Measurements from ENCODE around the gene RGS3. TPM values are rescaled to one million over a fixed set of nuclear protein-coding genes. Genes with fewer than 3 reads are reported as not detected.
"Not testable (repeated sequence)": the region's sequence is repeated elsewhere in the genome, so short reads cannot be mapped to it uniquely, and the experiment has no call there.

Gene RGS3
- total and polyA plus RNA-seq, 12 donors: 65.4 to 201 (median 132) TPM

DNA sequence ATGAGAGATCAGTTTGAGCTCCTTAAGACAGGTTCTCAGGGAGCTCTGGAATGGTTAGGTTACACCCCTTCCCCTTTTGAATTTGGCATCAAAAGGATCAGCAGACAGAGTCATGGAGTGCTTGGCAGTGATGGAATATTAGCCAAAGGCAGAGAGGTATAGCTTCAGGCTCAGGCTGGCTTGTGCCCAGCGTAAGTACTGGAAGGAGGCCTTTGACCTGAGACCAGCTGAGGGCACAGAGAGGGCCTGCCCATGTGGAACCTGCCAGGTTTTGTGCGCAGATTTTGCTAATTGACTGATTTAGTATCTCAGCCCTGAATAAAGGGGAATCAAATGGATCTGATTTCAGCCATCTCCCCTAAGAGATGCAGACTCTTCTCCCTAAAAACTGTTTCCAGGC is 81.5 kb downstream of the RGS3 start:
- intact Hi-C loops (cut with DNase I): no loop called here
- H3K36me3 ChIP-seq: peaks cover 0 to 67% (median 17%) of the 10 kb centered on the region in 9 donors
- ATAC-seq (no peak), DNase-seq (no peak)
- WGBS, 2 donors: 92 to 94% methylated on average over 2 of the region's 2 CpGs
- peaks cover 19 to 98% (median 76%) of the 10 kb centered on the region in 9 donors for H3K4me1 ChIP-seq
- no peak overlapping the region for H3K4me3 ChIP-seq
- H3K27me3 ChIP-seq: no peaks in the 10 kb centered on the region
- TF ChIP-seq, protein P1, sequence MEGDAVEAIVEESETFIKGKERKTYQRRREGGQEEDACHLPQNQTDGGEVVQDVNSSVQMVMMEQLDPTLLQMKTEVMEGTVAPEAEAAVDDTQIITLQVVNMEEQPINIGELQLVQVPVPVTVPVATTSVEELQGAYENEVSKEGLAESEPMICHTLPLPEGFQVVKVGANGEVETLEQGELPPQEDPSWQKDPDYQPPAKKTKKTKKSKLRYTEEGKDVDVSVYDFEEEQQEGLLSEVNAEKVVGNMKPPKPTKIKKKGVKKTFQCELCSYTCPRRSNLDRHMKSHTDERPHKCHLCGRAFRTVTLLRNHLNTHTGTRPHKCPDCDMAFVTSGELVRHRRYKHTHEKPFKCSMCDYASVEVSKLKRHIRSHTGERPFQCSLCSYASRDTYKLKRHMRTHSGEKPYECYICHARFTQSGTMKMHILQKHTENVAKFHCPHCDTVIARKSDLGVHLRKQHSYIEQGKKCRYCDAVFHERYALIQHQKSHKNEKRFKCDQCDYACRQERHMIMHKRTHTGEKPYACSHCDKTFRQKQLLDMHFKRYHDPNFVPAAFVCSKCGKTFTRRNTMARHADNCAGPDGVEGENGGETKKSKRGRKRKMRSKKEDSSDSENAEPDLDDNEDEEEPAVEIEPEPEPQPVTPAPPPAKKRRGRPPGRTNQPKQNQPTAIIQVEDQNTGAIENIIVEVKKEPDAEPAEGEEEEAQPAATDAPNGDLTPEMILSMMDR (IDR thresholded peaks at IDR 0.05): no peak
- H3K9me3 ChIP-seq: no peaks in the 10 kb centered on the region
- peak overlapping the region in 5 of 10 donors; percentile 7 to 91 (median 86) for H3K27ac ChIP-seq

DNA sequence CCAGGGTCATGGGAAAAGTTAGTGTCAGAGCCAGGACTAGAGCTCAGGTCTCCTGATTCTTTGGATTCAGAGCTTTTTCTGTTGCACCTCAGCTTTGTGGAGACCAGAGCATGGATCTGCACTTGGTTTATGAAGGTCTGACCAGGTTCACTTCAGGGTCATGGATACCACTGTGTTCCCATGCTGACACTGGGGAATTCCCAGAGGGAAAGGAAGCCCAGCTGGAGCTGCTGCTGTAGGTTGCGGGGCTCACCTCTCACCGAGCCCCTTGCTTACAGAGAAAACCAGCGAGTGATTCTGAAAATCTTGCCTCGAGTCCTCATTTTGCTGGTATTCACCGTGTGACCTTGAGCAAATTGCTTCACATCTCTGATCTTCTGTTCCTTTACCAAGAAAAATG is 83.0 kb downstream of the RGS3 start:
- H3K27ac ChIP-seq: peak overlapping the region in 7 of 10 donors; percentile 81 to 91 (median 86)
- intact Hi-C loops (cut with DNase I): no loop called here
- DNase-seq (no peak), ATAC-seq (no peak)
- no peaks in the 10 kb centered on the region for H3K9me3 ChIP-seq
- peaks cover 0 to 53% (median 7%) of the 10 kb centered on the region in 9 donors for H3K36me3 ChIP-seq
- TF ChIP-seq, protein P1 (IDR thresholded peaks at IDR 0.05): no peak
- peaks cover 15 to 92% (median 68%) of the 10 kb centered on the region in 9 donors for H3K4me1 ChIP-seq
- H3K4me3 ChIP-seq: no peak overlapping the region
- no peaks in the 10 kb centered on the region for H3K27me3 ChIP-seq
- WGBS, 2 donors: 87 to 89% methylated on average over 5 of the region's 5 CpGs

DNA sequence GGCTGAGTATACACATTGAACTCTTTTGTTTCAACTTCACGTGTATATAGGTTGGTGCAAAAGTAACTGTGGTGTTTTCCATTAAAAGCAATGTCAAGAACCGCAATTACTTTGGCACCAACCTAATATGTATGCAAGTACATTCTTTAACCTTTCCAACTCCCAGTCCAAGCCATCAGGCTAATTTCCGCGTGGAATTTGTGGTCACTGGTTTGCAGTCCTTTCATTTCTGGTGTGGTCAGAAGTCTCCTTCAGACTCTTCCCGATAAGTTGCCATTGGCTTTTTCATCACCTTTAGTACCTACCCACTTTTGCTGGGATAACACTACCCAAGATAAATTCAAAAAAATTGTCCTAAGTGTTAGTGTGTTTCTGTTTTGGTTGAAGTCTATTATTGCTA is 84.0 kb downstream of the RGS3 start:
- Histone ChIP-seq H3K27ac (peak overlapping the region; percentile 70 to 91 (median 84)), H3K27me3 (no peaks in the 10 kb centered on the region), H3K4me1 (peaks cover 15 to 82% (median 60%) of the 10 kb centered on the region in 9 donors), H3K4me3 (no peak overlapping the region), H3K9me3 (no peaks in the 10 kb centered on the region), H3K36me3 (peaks cover 0 to 44% (median 0%) of the 10 kb centered on the region in 9 donors)
- TF ChIP-seq, protein P1 (IDR thresholded peaks at IDR 0.05): no peak
- intact Hi-C loops (cut with DNase I): no loop called here
- DNase-seq: no peak
- ATAC-seq: no peak
- 88 to 91% methylated on average over 5 of the region's 5 CpGs for WGBS, 2 donors

DNA sequence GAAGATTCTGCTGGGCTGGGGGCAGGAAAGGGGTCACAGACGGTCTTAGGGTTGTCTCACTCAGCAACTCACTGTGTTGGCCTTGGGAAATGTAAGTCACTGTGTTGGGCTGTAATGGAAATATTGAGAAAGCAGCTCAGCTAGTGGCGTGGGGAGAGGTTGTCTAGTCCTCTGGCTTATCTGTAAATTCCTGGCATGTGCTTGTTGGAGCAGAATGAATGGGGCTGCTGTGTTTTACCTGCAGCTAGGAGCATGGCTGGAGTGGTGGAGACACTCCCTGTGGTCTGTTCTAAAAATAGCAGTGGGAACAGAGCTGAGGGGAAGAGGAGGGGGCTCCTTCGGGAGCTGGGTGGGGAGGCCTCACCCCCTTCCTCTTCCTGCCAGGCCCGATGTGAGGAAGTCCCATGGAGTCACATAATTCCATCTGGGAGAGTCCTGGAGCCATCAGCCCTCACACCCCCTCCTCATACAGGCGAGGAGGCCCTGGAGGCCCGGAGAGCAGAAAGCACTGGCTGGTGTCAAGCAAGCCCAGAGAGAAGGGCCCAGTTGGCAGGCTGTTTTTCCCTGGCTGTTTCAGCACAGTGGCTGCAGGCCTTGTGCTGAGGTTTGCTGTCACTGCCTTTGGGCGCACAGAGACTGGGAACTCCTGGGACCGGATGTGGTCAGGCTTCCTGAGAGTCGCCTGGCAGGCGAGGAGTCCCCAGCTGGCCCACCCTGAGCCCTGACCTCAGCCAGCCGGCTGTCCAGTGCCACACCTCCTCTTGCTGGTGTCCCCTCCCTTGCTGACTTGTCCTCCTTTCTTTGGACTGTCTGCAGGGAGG is 84.9 kb downstream of the RGS3 start:
- H3K27me3 ChIP-seq: no peaks in the 10 kb centered on the region
- H3K4me3 ChIP-seq: peak overlapping the region in 1 of 10 donors; percentile 0
- DNase-seq: peak; percentile 73 to 79
- 4% methylated on average over 11 of the region's 11 CpGs for WGBS, 2 donors
- H3K36me3 ChIP-seq: peaks cover 0 to 34% (median 0%) of the 10 kb centered on the region in 9 donors
- TF ChIP-seq, protein P1 (IDR thresholded peaks at IDR 0.05): no peak
- H3K4me1 ChIP-seq: peaks cover 15 to 73% (median 52%) of the 10 kb centered on the region in 9 donors
- H3K9me3 ChIP-seq: no peaks in the 10 kb centered on the region
- intact Hi-C loops (cut with DNase I): loop anchor here in 2 of 10 donors (1.0 kb wide), 2 partner anchors 11 to 47 kb away; no protein-coding TSS in a partner anchor
- ATAC-seq: peak; percentile 85 to 95 (median 92)
- peak overlapping the region; percentile 70 to 91 (median 84) for H3K27ac ChIP-seq

DNA sequence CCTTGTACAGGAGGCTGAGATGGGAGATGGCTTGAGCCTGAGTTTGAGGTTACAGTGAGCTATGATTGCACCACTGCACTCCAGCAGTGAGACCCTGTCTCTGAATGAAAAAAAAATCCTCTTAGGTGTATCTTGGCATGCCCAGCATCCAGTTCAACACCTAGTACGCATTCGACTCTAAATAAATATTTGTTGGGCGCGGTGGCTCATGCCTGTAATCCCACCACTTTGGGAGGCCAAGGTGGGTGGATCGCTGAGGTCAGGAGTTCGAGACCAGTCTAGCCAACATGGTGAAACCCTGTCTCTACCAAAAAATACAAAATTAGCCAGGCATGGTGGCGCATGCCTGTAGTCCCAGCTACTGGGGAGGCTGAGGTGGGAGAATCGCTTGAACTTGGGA is 86.4 kb downstream of the RGS3 start:
- H3K4me3 ChIP-seq; H3K9me3 ChIP-seq; H3K27me3 ChIP-seq; intact Hi-C loops (cut with DNase I); DNase-seq; ATAC-seq: not testable (repeated sequence)
- Histone ChIP-seq H3K36me3 (peaks cover 0 to 21% (median 0%) of the 10 kb centered on the region in 9 donors), H3K27ac (peak overlapping the region in 6 of 10 donors; percentile 10 to 91 (median 86)), H3K4me1 (peaks cover 15 to 63% (median 50%) of the 10 kb centered on the region in 9 donors)
- 86 to 95% methylated on average over 8 of the region's 8 CpGs for WGBS, 2 donors
